OCI-LY1 (cell line): ENCODE measurements around the gene RHEB.

ENCODE experiments used
- H2AFZ ChIP-seq: fragments of 200-600 bp; sonication (generic), shearing (Covaris generic); 2 replicates; pipeline ENCODE4 v1.6.0; 2014; ENCODE audit warnings: antibody characterized with exemption, mild to moderate bottlenecking, low read length
- H3F3A ChIP-seq: fragments of 200-600 bp; sonication (generic), shearing (Covaris generic); 2 replicates; pipeline ENCODE4 v1.6.0; 2014; ENCODE audit warnings: mild to moderate bottlenecking, antibody characterized with exemption, low read length, moderate library complexity; ENCODE audit not compliant: insufficient read depth
- H3K27ac ChIP-seq: fragments of 200-600 bp; sonication (generic); 2 replicates; pipeline ENCODE4 v1.5.1; 2014; ENCODE audit warnings: low read length, mixed run types, mild to moderate bottlenecking, low read depth; ENCODE audit not compliant: poor library complexity, severe bottlenecking
- H3K27me3 ChIP-seq: fragments of 200-600 bp; sonication (generic); 2 replicates; pipeline ENCODE4 v1.6.0; 2014; ENCODE audit warnings: antibody characterized with exemption, mild to moderate bottlenecking, low read length, moderate library complexity; ENCODE audit not compliant: insufficient read depth
- H3K36me3 ChIP-seq: fragments of 200-600 bp; sonication (generic); 2 replicates; pipeline ENCODE4 v1.6.1; 2014; ENCODE audit warnings: mild to moderate bottlenecking, antibody characterized with exemption, low read length, moderate library complexity, mixed read lengths; ENCODE audit not compliant: insufficient read depth
- H3K4me1 ChIP-seq: fragments of 200-600 bp; sonication (generic); 2 replicates; pipeline ENCODE4 v1.5.1; 2014; ENCODE audit warnings: mild to moderate bottlenecking, low read length, moderate library complexity; ENCODE audit not compliant: insufficient read depth, severe bottlenecking
- H3K4me2 ChIP-seq: fragments of 200-600 bp; sonication (generic), shearing (Covaris generic); 2 replicates; pipeline ENCODE4 v1.6.1; 2014; ENCODE audit warnings: low read length
- H3K4me3 ChIP-seq: fragments of 200-600 bp; sonication (generic); 2 replicates; pipeline ENCODE4 v1.5.1; 2014; ENCODE audit warnings: low read length, low read depth, mild to moderate bottlenecking, mixed read lengths; ENCODE audit not compliant: poor library complexity, severe bottlenecking
- H3K79me2 ChIP-seq: fragments of 200-600 bp; shearing (Covaris generic); 2 replicates; pipeline ENCODE4 v1.6.1; 2016; ENCODE audit warnings: mixed run types, low read length, mixed read lengths; ENCODE audit not compliant: insufficient read depth
- H3K9ac ChIP-seq: fragments of 200-600 bp; sonication (generic), shearing (Covaris generic); 2 replicates; pipeline ENCODE4 v1.6.1; 2014; ENCODE audit warnings: mild to moderate bottlenecking, low read length, mixed read lengths
- H3K9me2 ChIP-seq: fragments of 200-600 bp; sonication (generic), shearing (Covaris generic); 2 replicates; pipeline ENCODE4 v1.6.1; 2014; ENCODE audit warnings: low read depth, mild to moderate bottlenecking, low read length, mixed read lengths
- H3K9me3 ChIP-seq: fragments of 200-600 bp; shearing (Covaris generic); 2 replicates; pipeline ENCODE4 v1.6.1; 2014; ENCODE audit warnings: low read length, mixed read lengths
- H4K20me1 ChIP-seq: fragments of 200-600 bp; sonication (generic), shearing (Covaris generic); 2 replicates; pipeline ENCODE4 v1.6.0; 2016; ENCODE audit warnings: mild to moderate bottlenecking, low read length; ENCODE audit not compliant: insufficient read depth
- CTCF ChIP-seq: fragments of 200-600 bp; sonication (generic), shearing (Covaris generic); IDR thresholded peaks from 2 replicates; pipeline ENCODE4 v1.5.1; 2017; ENCODE audit warnings: mild to moderate bottlenecking, antibody characterized with exemption, low read length, moderate library complexity, mixed read lengths
- EZH2 ChIP-seq: fragments of 200-600 bp; sonication (generic), shearing (Covaris generic); IDR thresholded peaks from 2 replicates; pipeline ENCODE4 v1.8.0; 2017; ENCODE audit warnings: borderline replicate concordance, mixed run types, mild to moderate bottlenecking, antibody characterized with exemption, low read length, moderate library complexity, mixed read lengths

The RHEB gene

GRCh38 chr7:151470711-151471110 lies 49.0 kb downstream of the RHEB start:
- Histone ChIP-seq H2AFZ (no peak overlapping the region), H3F3A (no peaks in the 10 kb centered on the region), H3K4me2 (no peak overlapping the region), H3K27me3 (no peaks in the 10 kb centered on the region), H3K4me3 (no peak overlapping the region), H3K9me2 (no peaks in the 10 kb centered on the region), H3K27ac (no peak overlapping the region), H3K4me1 (peaks cover 29% of the 10 kb centered on the region), H3K9ac (no peak overlapping the region), H3K79me2 (peaks cover 4% of the 10 kb centered on the region; the same call in 1 of the 2 replicates), H3K9me3 (no peaks in the 10 kb centered on the region; the same call in 1 of the 2 replicates), H3K36me3 (peaks cover 98% of the 10 kb centered on the region), H4K20me1 (no peaks in the 10 kb centered on the region)
- TF ChIP-seq EZH2 (no peak), CTCF (no peak)

DNA sequence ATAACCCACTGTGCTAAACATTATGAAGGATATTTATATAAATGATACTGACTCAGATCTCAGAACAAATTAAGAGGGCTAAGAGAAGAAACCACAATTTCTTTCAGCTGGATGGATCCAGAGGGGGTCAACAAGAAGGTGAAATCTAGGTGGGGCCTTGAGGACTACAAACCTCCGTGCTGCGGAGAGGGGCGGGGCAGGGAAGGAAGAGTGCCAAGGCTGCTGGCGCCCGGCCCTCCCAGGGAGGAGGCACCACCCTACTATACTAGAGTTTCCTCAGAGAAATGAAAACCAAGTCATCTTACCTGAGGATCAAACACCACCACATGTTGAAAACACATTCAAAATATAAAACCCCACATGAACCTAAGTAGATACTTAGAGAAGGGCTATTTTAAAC lies 50.4 kb downstream of the RHEB start:
- Histone ChIP-seq H3K9ac (no peak overlapping the region), H3K36me3 (peaks cover 98% of the 10 kb centered on the region), H3K27me3 (no peaks in the 10 kb centered on the region), H3K4me1 (peaks cover 29% of the 10 kb centered on the region), H3K79me2 (no peaks in the 10 kb centered on the region), H4K20me1 (no peaks in the 10 kb centered on the region), H3K9me2 (no peaks in the 10 kb centered on the region), H3K9me3 (no peaks in the 10 kb centered on the region; the same call in 1 of the 2 replicates), H3K4me2 (no peak overlapping the region), H2AFZ (no peak overlapping the region), H3F3A (no peaks in the 10 kb centered on the region), H3K4me3 (no peak overlapping the region), H3K27ac (no peak overlapping the region)
- TF ChIP-seq CTCF: no peak
- no peak for TF ChIP-seq EZH2

DNA sequence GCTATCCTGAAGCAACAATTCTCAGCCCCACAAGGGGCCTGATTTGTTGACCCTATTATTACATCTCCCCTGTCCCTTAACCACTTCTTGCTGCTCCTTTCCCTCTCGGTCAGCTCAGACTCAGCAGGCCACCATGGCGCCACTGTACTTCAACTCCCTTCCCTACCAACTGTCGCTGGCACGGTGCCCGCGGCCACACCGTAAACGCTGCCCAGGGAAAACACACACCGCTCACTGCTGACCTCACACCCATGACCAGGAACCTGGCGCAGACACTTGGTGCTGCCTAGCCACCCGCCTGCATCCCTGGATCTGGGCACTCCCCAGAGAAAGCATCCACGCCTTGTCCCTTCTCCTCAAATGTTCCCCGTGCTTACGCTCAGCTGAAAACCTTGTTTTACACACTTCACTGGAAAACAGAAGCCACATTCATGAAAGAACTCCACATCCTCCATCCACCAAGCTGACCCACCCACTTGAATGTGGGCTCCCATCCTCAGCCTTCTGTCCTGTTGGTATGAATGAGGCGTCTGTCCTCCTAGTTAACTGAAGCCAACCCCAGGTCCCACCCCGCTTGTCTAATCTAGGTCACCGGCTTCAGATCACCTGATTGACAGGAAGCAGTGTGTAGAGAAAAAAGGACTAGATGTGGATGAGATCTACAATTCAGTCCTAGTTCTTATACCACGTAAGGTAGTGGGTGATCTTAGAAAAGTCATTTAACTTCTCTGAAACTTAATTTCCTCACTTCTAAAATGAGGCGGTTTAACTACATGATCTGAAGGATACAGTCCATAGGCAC lies 51.3 kb downstream of the RHEB start:
- H3F3A ChIP-seq: no peaks in the 10 kb centered on the region
- no peak overlapping the region for H3K4me3 ChIP-seq
- no peak overlapping the region for H2AFZ ChIP-seq
- H3K9me2 ChIP-seq: no peaks in the 10 kb centered on the region
- no peaks in the 10 kb centered on the region for H4K20me1 ChIP-seq
- H3K4me1 ChIP-seq: peaks cover 22% of the 10 kb centered on the region
- H3K4me2 ChIP-seq: no peak overlapping the region
- no peaks in the 10 kb centered on the region for H3K27me3 ChIP-seq
- H3K9ac ChIP-seq: no peak overlapping the region
- TF ChIP-seq CTCF (no peak), EZH2 (no peak)
- no peaks in the 10 kb centered on the region for H3K79me2 ChIP-seq
- peaks cover 7% of the 10 kb centered on the region for H3K9me3 ChIP-seq
- H3K36me3 ChIP-seq: peaks cover 98% of the 10 kb centered on the region
- H3K27ac ChIP-seq: no peak overlapping the region
